Raji (cell line): ENCODE data around the gene MDM1.

Experiments used
- POLR2A ChIP-seq: IDR thresholded peaks from 2 replicates; pipeline ENCODE4 v1.6.1; 2011; ENCODE audit warnings: low read depth, low read length, control low read depth; ENCODE audit not compliant: insufficient read depth

MDM1 gene

GRCh38 chr12:68344126-68344525 lies 12.0 kb upstream of the MDM1 start:
- TF ChIP-seq POLR2A, result no peak

GRCh38 chr12:68342966-68343365 lies 10.8 kb upstream of the MDM1 start:
- TF ChIP-seq POLR2A, result no peak

- TF ChIP-seq POLR2A, result no peak
Observed at GRCh38 chr12:68341822-68342221, 9.7 kb upstream of the MDM1 start.

- no peak for TF ChIP-seq POLR2A
Observed at GRCh38 chr12:68340404-68341270, 8.5 kb upstream of the MDM1 start.

GRCh38 chr12:68336889-68337303 lies 4.7 kb upstream of the MDM1 start:
- no peak for TF ChIP-seq POLR2A

GRCh38 chr12:68335462-68335861 lies 3.3 kb upstream of the MDM1 start:
- no peak for TF ChIP-seq POLR2A

GRCh38 chr12:68334132-68334531 lies 2.0 kb upstream of the MDM1 start:
- no peak for TF ChIP-seq POLR2A

- no peak for TF ChIP-seq POLR2A
Observed at GRCh38 chr12:68332728-68333630, 817 bp upstream of the MDM1 start.

GRCh38 chr12:68331500-68331868 lies 678 bp downstream of the MDM1 start:
- no peak for TF ChIP-seq POLR2A

GRCh38 chr12:68327896-68328295 lies 4.3 kb downstream of the MDM1 start:
- no peak for TF ChIP-seq POLR2A

GRCh38 chr12:68326716-68327115 lies 5.4 kb downstream of the MDM1 start:
- no peak for TF ChIP-seq POLR2A

- TF ChIP-seq POLR2A, result no peak
Observed at GRCh38 chr12:68325966-68326365, 6.2 kb downstream of the MDM1 start.

- TF ChIP-seq POLR2A, result no peak
Observed at GRCh38 chr12:68324531-68324930, 7.6 kb downstream of the MDM1 start.

GRCh38 chr12:68321140-68321539 lies 11.0 kb downstream of the MDM1 start:
- TF ChIP-seq POLR2A, result no peak

- no peak for TF ChIP-seq POLR2A
Observed at GRCh38 chr12:68319988-68320623, 12.1 kb downstream of the MDM1 start.
